ENCODE results near the gene RAB24.

- TF ChIP-seq, protein P1, sequence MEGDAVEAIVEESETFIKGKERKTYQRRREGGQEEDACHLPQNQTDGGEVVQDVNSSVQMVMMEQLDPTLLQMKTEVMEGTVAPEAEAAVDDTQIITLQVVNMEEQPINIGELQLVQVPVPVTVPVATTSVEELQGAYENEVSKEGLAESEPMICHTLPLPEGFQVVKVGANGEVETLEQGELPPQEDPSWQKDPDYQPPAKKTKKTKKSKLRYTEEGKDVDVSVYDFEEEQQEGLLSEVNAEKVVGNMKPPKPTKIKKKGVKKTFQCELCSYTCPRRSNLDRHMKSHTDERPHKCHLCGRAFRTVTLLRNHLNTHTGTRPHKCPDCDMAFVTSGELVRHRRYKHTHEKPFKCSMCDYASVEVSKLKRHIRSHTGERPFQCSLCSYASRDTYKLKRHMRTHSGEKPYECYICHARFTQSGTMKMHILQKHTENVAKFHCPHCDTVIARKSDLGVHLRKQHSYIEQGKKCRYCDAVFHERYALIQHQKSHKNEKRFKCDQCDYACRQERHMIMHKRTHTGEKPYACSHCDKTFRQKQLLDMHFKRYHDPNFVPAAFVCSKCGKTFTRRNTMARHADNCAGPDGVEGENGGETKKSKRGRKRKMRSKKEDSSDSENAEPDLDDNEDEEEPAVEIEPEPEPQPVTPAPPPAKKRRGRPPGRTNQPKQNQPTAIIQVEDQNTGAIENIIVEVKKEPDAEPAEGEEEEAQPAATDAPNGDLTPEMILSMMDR (IDR thresholded peaks at IDR 0.05; ENCODE audit: poor library complexity): no peak
- TF ChIP-seq EZH2 (IDR thresholded peaks at IDR 0.05; ENCODE audit: borderline replicate concordance) (no peak), EZH2phosphoT487 (IDR thresholded peaks at IDR 0.05; ENCODE audit: low read depth, severe bottlenecking, unreplicated experiment) (no peak)
These were observed 30.1 kb upstream of the RAB24 start for GRCh38 chr5:177333420-177334154.
